H1 (cell line): ENCODE measurements around the gene RGS6. TPM values are rescaled to one million over a fixed set of nuclear protein-coding genes. Genes with fewer than 3 reads are reported as not detected.

Experiments
- CTCF ChIA-PET: fragments of 300-600 bp; sonication (Branson Sonifier 250); formaldehyde crosslinking; loops from one replicate; lab custom pipeline; 2021; ENCODE audit not compliant: partially characterized antibody; lab: Charles Lee
- POLR2A ChIA-PET: fragments of 300-600 bp; sonication (Branson Sonifier 250); formaldehyde crosslinking; loops from one replicate; lab custom pipeline; 2021; ENCODE audit warnings: inconsistent platforms; ENCODE audit not compliant: partially characterized antibody; lab: Charles Lee
- DNase-seq, 2 experiments: peaks; one replicate each; pipeline versions ENCODE4 v3.0.0 to v3.0.0-alpha.2; 2010 to 2022; ENCODE audit warnings: low spot score in 2 of 2, low read depth in 1 of 2, mixed read lengths in 1 of 2
- FAIRE-seq: peaks from 2 replicates; lab custom pipeline; 2011; peaks lifted over from hg19 to GRCh38; lab: Jason Lieb, UNC
- H2AFZ ChIP-seq: 2 replicates; pipeline ENCODE4 v1.8.1; 2012; ENCODE audit warnings: low read length, inconsistent platforms
- H2AK5ac ChIP-seq: 2 replicates; pipeline ENCODE4 v1.6.1; 2013; ENCODE audit warnings: low read depth, low read length
- H2BK120ac ChIP-seq: replicated peaks from 2 replicates; pipeline ENCODE3; 2013; ENCODE audit warnings: low read depth, low read length, inconsistent platforms
- H2BK12ac ChIP-seq: 2 replicates; pipeline ENCODE4 v1.6.1; 2013; ENCODE audit warnings: low read depth, low read length
- H2BK15ac ChIP-seq: 2 replicates; pipeline ENCODE4 v1.6.1; 2013; ENCODE audit warnings: low read length
- H2BK20ac ChIP-seq: 2 replicates; pipeline ENCODE4 v1.6.1; 2013; ENCODE audit warnings: low read length
- H2BK5ac ChIP-seq: 2 replicates; pipeline ENCODE4 v1.6.1; 2013; ENCODE audit warnings: low read depth, low read length
- H3K14ac ChIP-seq: 2 replicates; pipeline ENCODE4 v1.6.1; 2013; ENCODE audit warnings: inconsistent platforms; ENCODE audit not compliant: insufficient read length
- H3K18ac ChIP-seq: 2 replicates; pipeline ENCODE4 v1.6.1; 2013; ENCODE audit warnings: low read length; ENCODE audit errors: extremely low read depth
- H3K23ac ChIP-seq: 2 replicates; pipeline ENCODE4 v1.6.1; 2013; ENCODE audit warnings: inconsistent platforms; ENCODE audit not compliant: insufficient read length
- H3K23me2 ChIP-seq: 2 replicates; pipeline ENCODE4 v1.6.1; 2013; ENCODE audit warnings: low read depth, low read length
- H3K27ac ChIP-seq: 2 replicates; pipeline ENCODE4 v1.6.1; 2011; ENCODE audit warnings: low read depth, low read length, inconsistent platforms
- H3K27me3 ChIP-seq, 4 experiments: replicated peaks in 1 of 4; 1 replicate in 1 of 4; 2 replicates in 3 of 4; pipeline versions ENCODE4 v1.6.1 to v1.8.1; 2011 to 2013; ENCODE audit warnings: low read length in 3 of 4, mild to moderate bottlenecking in 3 of 4, inconsistent platforms in 2 of 4, mixed read lengths in 2 of 4, moderate library complexity in 1 of 4; ENCODE audit not compliant: control insufficient read depth in 3 of 4, insufficient read depth in 3 of 4; ENCODE audit errors: extremely low read depth in 1 of 4
- H3K36me3 ChIP-seq, 4 experiments: 2 replicates each; pipeline versions ENCODE4 v1.6.1 to v1.8.1; 2011 to 2013; ENCODE audit warnings: mild to moderate bottlenecking in 4 of 4, low read length in 3 of 4, moderate library complexity in 2 of 4, control low read depth in 1 of 4, inconsistent platforms in 1 of 4; ENCODE audit not compliant: insufficient read depth in 4 of 4, control insufficient read depth in 2 of 4
- H3K4ac ChIP-seq: replicated peaks from 2 replicates; pipeline ENCODE3; 2013; ENCODE audit warnings: low read length, low read depth, mixed read lengths, inconsistent platforms; ENCODE audit not compliant: insufficient read length
- H3K4me1 ChIP-seq, 4 experiments: replicated peaks in 1 of 4; 1 replicate in 1 of 4; 2 replicates in 3 of 4; pipeline versions ENCODE4 v1.6.1 to v1.8.1; 2011 to 2013; ENCODE audit warnings: low read length in 3 of 4, inconsistent platforms in 2 of 4, mixed read lengths in 1 of 4; ENCODE audit not compliant: insufficient read depth in 4 of 4, control insufficient read depth in 3 of 4
- H3K4me2 ChIP-seq, 2 experiments: 2 replicates each; pipeline versions ENCODE4 v1.6.1 to v1.8.1; 2011 to 2013; ENCODE audit warnings: low read depth in 2 of 2, low read length in 2 of 2, control low read depth in 1 of 2, inconsistent platforms in 1 of 2, mild to moderate bottlenecking in 1 of 2; ENCODE audit not compliant: insufficient read depth in 1 of 2
- H3K4me3 ChIP-seq, 4 experiments: fragments of 200-600, 300-600 bp in 1 of 4; sonication (generic), shearing (Covaris generic), sonication (Bioruptor Twin) in 1 of 4; 2 replicates each; pipeline versions ENCODE4 v1.5.1 to v1.8.1; 2011 to 2016; ENCODE audit warnings: low read length in 4 of 4, low read depth in 3 of 4, control low read depth in 2 of 4, inconsistent platforms in 2 of 4, mild to moderate bottlenecking in 2 of 4, mixed read lengths in 1 of 4, moderate library complexity in 1 of 4; ENCODE audit not compliant: insufficient read depth in 2 of 4; ENCODE audit errors: extremely low read depth in 1 of 4
- H3K56ac ChIP-seq: replicated peaks from 2 replicates; pipeline ENCODE3; 2013; ENCODE audit warnings: low read depth, mild to moderate bottlenecking, mixed read lengths, low read length, inconsistent platforms; ENCODE audit not compliant: insufficient read length
- H3K79me1 ChIP-seq: 2 replicates; pipeline ENCODE4 v1.6.1; 2013; ENCODE audit warnings: low read depth, low read length, control low read depth
- H3K79me2 ChIP-seq, 2 experiments: 2 replicates each; pipeline versions ENCODE4 v1.6.1 to v1.8.1; 2012 to 2013; ENCODE audit warnings: low read length in 2 of 2, mild to moderate bottlenecking in 2 of 2, inconsistent platforms in 1 of 2; ENCODE audit not compliant: insufficient read depth in 2 of 2, control insufficient read depth in 1 of 2
- H3K9ac ChIP-seq, 4 experiments: replicated peaks in 1 of 4; 1 replicate in 1 of 4; 2 replicates in 3 of 4; pipeline versions ENCODE4 v1.6.1 to v1.8.1; 2011 to 2013; ENCODE audit warnings: low read depth in 3 of 4, low read length in 3 of 4, control low read depth in 2 of 4, mild to moderate bottlenecking in 2 of 4, moderate library complexity in 2 of 4, inconsistent platforms in 1 of 4; ENCODE audit errors: extremely low read depth in 1 of 4
- H3K9me3 ChIP-seq, 2 experiments: 2 replicates each; pipeline versions ENCODE4 v1.6.1 to v1.8.1; 2012 to 2013; ENCODE audit warnings: mild to moderate bottlenecking in 2 of 2, moderate library complexity in 2 of 2, control low read depth in 1 of 2, inconsistent platforms in 1 of 2, low read depth in 1 of 2, low read length in 1 of 2, mixed read lengths in 1 of 2; ENCODE audit not compliant: insufficient read depth in 2 of 2
- H4K20me1 ChIP-seq, 2 experiments: replicated peaks in 1 of 2; 2 replicates each; pipeline versions ENCODE3 to v1.8.1; 2011 to 2013; ENCODE audit warnings: inconsistent platforms in 2 of 2, low read length in 2 of 2, mild to moderate bottlenecking in 1 of 2; ENCODE audit not compliant: insufficient read depth in 2 of 2, control insufficient read depth in 1 of 2
- H4K5ac ChIP-seq: 2 replicates; pipeline ENCODE4 v1.6.1; 2013; ENCODE audit warnings: low read length, low read depth, mixed read lengths, inconsistent platforms; ENCODE audit not compliant: insufficient read length
- H4K8ac ChIP-seq: 2 replicates; pipeline ENCODE4 v1.8.0; 2013; ENCODE audit warnings: mild to moderate bottlenecking, moderate library complexity, low read length, inconsistent platforms; ENCODE audit not compliant: insufficient read depth; ENCODE audit errors: extremely low read depth
- H4K91ac ChIP-seq: replicated peaks from 2 replicates; pipeline ENCODE3; 2013; ENCODE audit warnings: low read length, mixed read lengths, inconsistent platforms; ENCODE audit not compliant: insufficient read length
- MAFK ChIP-seq: IDR thresholded peaks from 2 replicates; pipeline ENCODE4 v1.6.1; 2012; ENCODE audit warnings: low read depth, mild to moderate bottlenecking, improper control_type of control experiment, low read length
- NANOG ChIP-seq: IDR thresholded peaks from 2 replicates; pipeline ENCODE4 v1.6.1; 2011; ENCODE audit warnings: low read length, low read depth, mild to moderate bottlenecking, inconsistent platforms; ENCODE audit not compliant: insufficient read depth, poor library complexity, severe bottlenecking
- TCF12 ChIP-seq: IDR thresholded peaks from 2 replicates; pipeline ENCODE4 v1.6.1; 2011; ENCODE audit warnings: low read depth, mild to moderate bottlenecking, low read length
- WGBS, 2 experiments: shearing (Covaris generic) in 1 of 2; methylation state at CpG; one replicate each; pipeline versions ENCODE4 v1.1.6 to v1.1.7; 2013 to 2015; ENCODE audit warnings: low lambda C conversion rate in 2 of 2, mixed read lengths in 2 of 2, inconsistent platforms in 1 of 2, low coverage in 1 of 2, missing lambda C conversion rate in 1 of 2; ENCODE audit not compliant: insufficient replicate concordance in 2 of 2, insufficient coverage in 1 of 2, insufficient read length in 1 of 2; ENCODE audit errors: extremely low coverage in 1 of 2, missing lambda C conversion rate in 1 of 2; 5-methylcytosine and 5-hydroxymethylcytosine counted together
- polyA plus RNA-seq, 7 experiments: library from polyadenylated mRNA; depleted of rRNA in 3 of 7; stranded (reverse) in 5 of 7; unstranded in 2 of 7; fragments of >200 nt in 5 of 7; fragments of 200-250 nt in 2 of 7; gene quantifications; 1 replicate in 5 of 7; 2 replicates in 1 of 7; 4 replicates in 1 of 7; pipeline versions ENCODE4 v1.2.1 to v1.2.3, GENCODE V29; 2011 to 2013; ENCODE audit warnings: missing spikeins in 2 of 7, mixed read lengths in 2 of 7
- total RNA-seq: library from RNA; stranded (reverse); fragmentation: NEBNext Ultra II Directional; extraction: Animal tissue kit (Norgen Biotek cat#: 25700); gene quantifications from 2 replicates; pipeline ENCODE4 v1.2.1, GENCODE V29; 2021

RGS6 gene
- total and polyA plus RNA-seq, 2 of the 8 experiments (the other 6 are each of a cell fraction or from before 2014, with no cell fraction given) = 0.26 to 1.1 TPM

DNA sequence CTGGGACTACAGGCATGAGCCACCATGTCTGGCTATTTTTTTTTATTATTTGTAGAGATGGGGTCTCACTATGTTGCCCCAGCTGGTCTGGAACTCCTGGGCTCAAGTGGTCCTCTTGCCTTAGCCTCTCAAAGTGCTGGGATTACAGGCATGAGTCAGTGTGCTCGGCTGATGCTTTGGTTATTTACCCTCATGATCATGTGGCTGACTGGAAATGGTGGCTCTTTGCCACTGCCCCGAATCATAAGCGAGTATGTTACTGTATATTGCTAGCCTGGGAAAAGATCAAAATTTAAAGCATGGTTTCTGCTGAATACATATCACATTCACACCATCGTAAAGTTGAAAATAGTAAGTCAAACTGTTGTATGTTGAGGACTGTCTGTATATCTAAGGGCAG is 101.1 kb downstream of the RGS6 start:
- ChIA-PET POLR2A (no interaction called here), CTCF (interaction anchor here (1.7 kb wide), 1 partner anchor 10 kb away, joined by 6 read pairs; no protein-coding TSS in a partner anchor)
- DNase-seq = no peak
- H3K23me2 ChIP-seq = no peaks in the 10 kb centered on the region
- no peak overlapping the region for H2BK120ac ChIP-seq
- H2AFZ ChIP-seq = no peak overlapping the region
- WGBS, 2 experiments = 94% methylated on average over 4 of the region's 4 CpGs; no CpG with 5 or more reads in 1 of the 2 experiments
- no peaks in the 10 kb centered on the region for H3K79me1 ChIP-seq
- no peaks in the 10 kb centered on the region for H4K20me1 ChIP-seq
- H3K9me3 ChIP-seq = no peaks in the 10 kb centered on the region
- H2BK20ac ChIP-seq = no peak overlapping the region
- H2BK15ac ChIP-seq = no peak overlapping the region
- H4K5ac ChIP-seq = no peak overlapping the region
- no peaks in the 10 kb centered on the region for H3K79me2 ChIP-seq
- no peak overlapping the region for H3K4me3 ChIP-seq
- H3K18ac ChIP-seq = no peak overlapping the region
- H4K91ac ChIP-seq = no peak overlapping the region
- H2BK5ac ChIP-seq = no peak overlapping the region
- no peak overlapping the region for H3K14ac ChIP-seq
- no peaks in the 10 kb centered on the region; a peak in 1 of 8 replicates for H3K36me3 ChIP-seq
- no peak overlapping the region for H3K27ac ChIP-seq
- H3K27me3 ChIP-seq = no peaks in the 10 kb centered on the region
- no peak for TF ChIP-seq TCF12
- no peak for TF ChIP-seq MAFK
- no peak for TF ChIP-seq NANOG
- TF ChIP-seq, all 59 proteins: peak for 0
- H3K9ac ChIP-seq = no peak overlapping the region
- H4K8ac ChIP-seq = no peak overlapping the region; the same call in 1 of the 2 replicates
- H3K4me2 ChIP-seq = no peak overlapping the region
- FAIRE-seq = no peak
- H3K4ac ChIP-seq = no peak overlapping the region
- H3K23ac ChIP-seq = no peak overlapping the region
- no peak overlapping the region for H2AK5ac ChIP-seq
- no peak overlapping the region for H3K56ac ChIP-seq
- H2BK12ac ChIP-seq = no peak overlapping the region
- no peaks in the 10 kb centered on the region for H3K4me1 ChIP-seq
